GM23338 (cell line): ENCODE data around the gene OR52A1. TPM values are rescaled to one million over a fixed set of nuclear protein-coding genes. Genes with fewer than 3 reads are reported as not detected.

ENCODE experiments used
- ATAC-seq: fragments of 200-7000 bp; cut with Tn5 transposase; 3 replicates; pipeline ENCODE4 v1.9.1; 2020
- DNase-seq: peaks from one replicate; pipeline ENCODE4 v3.0.0-alpha.2; 2015; ENCODE audit warnings: low spot score
- H2AFZ ChIP-seq: fragments of 200-600 bp; sonication (generic); 2 replicates; pipeline ENCODE4 v1.8.0; 2016; ENCODE audit warnings: antibody characterized with exemption, mild to moderate bottlenecking, moderate library complexity
- H3F3A ChIP-seq: fragments of 200-600 bp; sonication (generic); replicated peaks from 2 replicates; pipeline ENCODE4 v1.8.0; 2017; ENCODE audit warnings: antibody characterized with exemption, mixed run types, low read depth
- H3K27ac ChIP-seq: fragments of 200-600 bp; sonication (generic); 2 replicates; pipeline ENCODE4 v1.6.1; 2016; ENCODE audit warnings: low read depth
- H3K27me3 ChIP-seq: fragments of 200-600 bp; sonication (generic); 2 replicates; pipeline ENCODE4 v1.8.0; 2016; ENCODE audit warnings: mild to moderate bottlenecking, mixed run types, moderate library complexity; ENCODE audit not compliant: insufficient read depth
- H3K36me3 ChIP-seq: fragments of 200-600 bp; sonication (generic); 2 replicates; pipeline ENCODE4 v1.8.0; 2016; ENCODE audit warnings: mild to moderate bottlenecking; ENCODE audit not compliant: insufficient read depth
- H3K4me1 ChIP-seq: fragments of 200-600 bp; sonication (generic); 2 replicates; pipeline ENCODE4 v1.8.0; 2016; ENCODE audit warnings: mild to moderate bottlenecking, moderate library complexity; ENCODE audit not compliant: insufficient read depth
- H3K4me2 ChIP-seq: fragments of 200-600 bp; sonication (generic); 2 replicates; pipeline ENCODE4 v1.7.1; 2017; ENCODE audit warnings: mixed run types
- H3K4me3 ChIP-seq: fragments of 200-600 bp; sonication (generic); 2 replicates; pipeline ENCODE4 v1.6.1; 2016; ENCODE audit warnings: mixed run types
- H3K79me2 ChIP-seq: fragments of 200-600 bp; sonication (generic); replicated peaks from 2 replicates; pipeline ENCODE4 v1.8.0; 2017; ENCODE audit warnings: mild to moderate bottlenecking; ENCODE audit not compliant: insufficient read depth
- H3K9me2 ChIP-seq: fragments of 200-600 bp; sonication (generic); 2 replicates; pipeline ENCODE4 v1.8.0; 2017; ENCODE audit not compliant: insufficient read depth
- H4K20me1 ChIP-seq: fragments of 200-600 bp; sonication (generic); replicated peaks from 2 replicates; pipeline ENCODE4 v1.8.0; 2017; ENCODE audit warnings: mild to moderate bottlenecking; ENCODE audit not compliant: insufficient read depth
- H3K27ac Mint-ChIP-seq: 2 replicates; pipeline ENCODE4 v1.8.0; 2020; ENCODE audit warnings: inconsistent platforms, mild to moderate bottlenecking, moderate library complexity, mixed read lengths
- H3K27me3 Mint-ChIP-seq: 3 replicates; pipeline ENCODE4 v1.8.0; 2022; ENCODE audit warnings: low read depth, mild to moderate bottlenecking, moderate library complexity, mixed read lengths, inconsistent platforms; ENCODE audit not compliant: insufficient read depth, poor library complexity
- H3K36me3 Mint-ChIP-seq: 3 replicates; pipeline ENCODE4 v1.8.0; 2021; ENCODE audit warnings: low read depth, mild to moderate bottlenecking, inconsistent platforms, moderate library complexity, mixed read lengths
- H3K4me1 Mint-ChIP-seq: 3 replicates; pipeline ENCODE4 v1.8.0; 2020; ENCODE audit warnings: mild to moderate bottlenecking, inconsistent platforms, mixed read lengths
- H3K4me3 Mint-ChIP-seq: 3 replicates; pipeline ENCODE4 v1.8.0; 2021; ENCODE audit warnings: moderate library complexity, mild to moderate bottlenecking, inconsistent platforms, mixed read lengths
- H3K9me3 Mint-ChIP-seq: 3 replicates; pipeline ENCODE4 v1.8.0; 2020; ENCODE audit warnings: moderate library complexity, mild to moderate bottlenecking, inconsistent platforms, mixed read lengths
- CTCF ChIP-seq, 2 experiments: fragments of 200-600 bp in 1 of 2; sonication (generic) in 1 of 2; conservative IDR thresholded peaks; 2 replicates each; pipeline versions ENCODE4 v1.5.1 to v1.6.1; 2016 to 2017; ENCODE audit warnings: antibody characterized with exemption in 2 of 2, low read depth in 2 of 2, mild to moderate bottlenecking in 2 of 2, moderate library complexity in 1 of 2
- ETS1 ChIP-seq: IDR thresholded peaks from 2 replicates; pipeline ENCODE4 v1.6.1; 2016; ENCODE audit warnings: antibody characterized with exemption
- EZH2 ChIP-seq: fragments of 200-600 bp; sonication (generic); IDR thresholded peaks from one replicate; pipeline ENCODE4 v1.8.0; 2017; ENCODE audit warnings: antibody characterized with exemption, mild to moderate bottlenecking, low read depth; ENCODE audit not compliant: unreplicated experiment
- EZH2phosphoT487 ChIP-seq: fragments of 200-600 bp; sonication (generic); IDR thresholded peaks from one replicate; pipeline ENCODE4 v1.8.1; 2018; ENCODE audit warnings: antibody characterized with exemption; ENCODE audit not compliant: unreplicated experiment
- NANOG ChIP-seq: IDR thresholded peaks from 2 replicates; pipeline ENCODE4 v1.6.1; 2016; ENCODE audit warnings: antibody characterized with exemption, borderline replicate concordance
- POLR2AphosphoS5 ChIP-seq: IDR thresholded peaks from 2 replicates; pipeline ENCODE4 v1.6.1; 2016; ENCODE audit warnings: antibody characterized with exemption, low read depth
- ZNF114 ChIP-seq: fragments of 250-450 bp; sonication (Bioruptor Pico); IDR thresholded peaks from 2 replicates; pipeline ENCODE4 v1.5.0; 2020; ENCODE audit warnings: mild to moderate bottlenecking, moderate library complexity
- ZNF331 ChIP-seq: fragments of 250-450 bp; sonication (Bioruptor Pico); IDR thresholded peaks from 2 replicates; pipeline ENCODE4 v1.5.0; 2020; ENCODE audit warnings: low read depth, mild to moderate bottlenecking, moderate library complexity
- ZNF462 ChIP-seq: fragments of 250-450 bp; sonication (Bioruptor Pico); IDR thresholded peaks from 2 replicates; pipeline ENCODE4 v1.5.0; 2020; ENCODE audit warnings: mild to moderate bottlenecking, moderate library complexity
- polyA plus RNA-seq: library from polyadenylated mRNA; unstranded; fragments of >200 nt; fragmentation: Nextera tagmentation; extraction: Ambion mirVana; gene quantifications from 2 replicates; pipeline ENCODE4 v1.2.1, GENCODE V29; 2016
- total RNA-seq: library from RNA; depleted of rRNA; stranded (reverse); fragments of >200 nt; shearing (Covaris generic); gene quantifications from 2 replicates; pipeline ENCODE4 v1.2.3, GENCODE V29; 2014

Gene OR52A1
- total and polyA plus RNA-seq, 2 experiments from 2014 or later = 0.73 to 4.3 TPM

GRCh38 chr11:5137014-5137413, 17.5 kb downstream of the OR52A1 start (continued):
- TF ChIP-seq CTCF (conservative IDR thresholded peaks at IDR 0.05; ENCODE audit: low read depth in 2 of 2) = no peak
- TF ChIP-seq EZH2phosphoT487 = no peak
- TF ChIP-seq ZNF114 (CRISPR knock-in tag) = no peak
- TF ChIP-seq ZNF462 = no peak
- TF ChIP-seq NANOG = no peak
- no peak for TF ChIP-seq EZH2

- no peaks in the 10 kb centered on the region for H3K36me3 ChIP-seq
- no peaks in the 10 kb centered on the region for H3K79me2 ChIP-seq
- no peaks in the 10 kb centered on the region for H4K20me1 ChIP-seq
- no peaks in the 10 kb centered on the region for H3K9me2 ChIP-seq
- peaks cover 18% of the 10 kb centered on the region for H3K4me1 ChIP-seq
- no peak overlapping the region for H3K27ac ChIP-seq
- no peak for DNase-seq
- H3K27me3 Mint-ChIP-seq = no peaks in the 10 kb centered on the region
- H3K9me3 Mint-ChIP-seq = no peaks in the 10 kb centered on the region
- H3K27me3 ChIP-seq = no peaks in the 10 kb centered on the region
- no peak overlapping the region for H3K4me2 ChIP-seq
- H3K4me1 Mint-ChIP-seq = peaks cover 31% of the 10 kb centered on the region
- no peak overlapping the region for H2AFZ ChIP-seq
- H3K27ac Mint-ChIP-seq = no peak overlapping the region
- H3K36me3 Mint-ChIP-seq = no peaks in the 10 kb centered on the region
- ATAC-seq = no peak
- TF ChIP-seq ZNF331 (CRISPR knock-in tag) = no peak
- TF ChIP-seq EZH2phosphoT487 = no peak
- no peak for TF ChIP-seq POLR2AphosphoS5
- no peak for TF ChIP-seq ETS1
- H3F3A ChIP-seq = no peaks in the 10 kb centered on the region
- H3K4me3 Mint-ChIP-seq = no peak overlapping the region
- no peak overlapping the region for H3K4me3 ChIP-seq
Measured at GRCh38 chr11:5136261-5136660, 18.3 kb downstream of the OR52A1 start.
